ENCODE results near the gene SYNJ2. TPM values are rescaled to one million over a fixed set of nuclear protein-coding genes. Genes with fewer than 3 reads are reported as not detected.

The SYNJ2 gene
- polyA plus RNA-seq, 2 of the 4 experiments (the other 2 are of a cell fraction): 22.3 to 26.5 TPM

GRCh38 chr6:158020272-158020711 lies 38.6 kb downstream of the SYNJ2 start:
- ATAC-seq (no peak), DNase-seq (ENCODE audit: low read depth in 1 of 2, low spot score in 1 of 2) (no peak), FAIRE-seq (no peak)
- Histone ChIP-seq H3K4me2 (no peak overlapping the region), H3K9me3 (no peaks in the 10 kb centered on the region), H3K27ac (peak overlapping the region in 1 of 2 experiments; percentile 32; a peak in 1 of 6 replicates), H3K4me3 (no peak overlapping the region), H3K4me1 (peaks cover 39% of the 10 kb centered on the region)
- 86% methylated on average over 4 of the region's 6 CpGs for WGBS (ENCODE audit: missing lambda C conversion rate)
- TF ChIP-seq KDM5A (IDR thresholded peaks at IDR 0.05) (no peak), MAX (IDR thresholded peaks at IDR 0.05) (no peak), GATA3 (IDR thresholded peaks at IDR 0.05; ENCODE audit: borderline replicate concordance) (no peak), BCL3 (IDR thresholded peaks at IDR 0.05) (no peak), MAFK (IDR thresholded peaks at IDR 0.05; ENCODE audit: partially characterized antibody) (no peak), PBX3 (IDR thresholded peaks at IDR 0.05) (no peak), MYC (IDR thresholded peaks at IDR 0.05; ENCODE audit: borderline replicate concordance, low read length) (no peak), RARB (CRISPR knock-in tag; IDR thresholded peaks at IDR 0.05) (no peak), ELK1 (IDR thresholded peaks at IDR 0.05; ENCODE audit: low read depth, low read length) (no peak), ZC3H11A (IDR thresholded peaks at IDR 0.05) (no peak), HMGXB4 (CRISPR knock-in tag; IDR thresholded peaks at IDR 0.05; ENCODE audit: borderline replicate concordance) (no peak), E2F6 (IDR thresholded peaks at IDR 0.05; ENCODE audit: borderline replicate concordance, low read depth) (no peak)
- POLR2A ChIA-PET: no interaction called here
- CTCF ChIA-PET: no interaction called here

GRCh38 chr6:158020811-158021210 lies 39.1 kb downstream of the SYNJ2 start:
- WGBS (ENCODE audit: missing lambda C conversion rate): 80% methylated on average over 2 of the region's 2 CpGs
- Histone ChIP-seq H3K4me3 (no peak overlapping the region), H3K27ac (peak overlapping the region in 1 of 2 experiments; percentile 65; a peak in 2 of 6 replicates), H3K4me1 (peaks cover 39% of the 10 kb centered on the region), H3K9me3 (no peaks in the 10 kb centered on the region), H3K4me2 (no peak overlapping the region)
- POLR2A ChIA-PET: no interaction called here
- CTCF ChIA-PET: interaction anchor here (1.0 to 2.5 kb wide), 4 partner anchors 9 to 264 kb away, joined by 4 to 10 read pairs (median 6); partner anchors contain the start of gene SYNJ2
- no peak for DNase-seq (ENCODE audit: low read depth in 1 of 2, low spot score in 1 of 2)
- FAIRE-seq: no peak
- no peak for ATAC-seq
- TF ChIP-seq CBX2 (IDR thresholded peaks at IDR 0.05; ENCODE audit: borderline replicate concordance, low read depth): no peak
- no peak for TF ChIP-seq RNF2 (IDR thresholded peaks at IDR 0.05; ENCODE audit: borderline replicate concordance, low read depth)
- TF ChIP-seq REST (IDR thresholded peaks at IDR 0.05): no peak
- no peak for TF ChIP-seq ZSCAN20 (CRISPR knock-in tag; IDR thresholded peaks at IDR 0.05)
- TF ChIP-seq PHF8 (IDR thresholded peaks at IDR 0.05; ENCODE audit: borderline replicate concordance, low read depth): no peak
- TF ChIP-seq BCL3 (IDR thresholded peaks at IDR 0.05): no peak
- TF ChIP-seq FOSB (CRISPR knock-in tag; IDR thresholded peaks at IDR 0.05): no peak
- no peak for TF ChIP-seq PBX3 (IDR thresholded peaks at IDR 0.05)
- TF ChIP-seq ZC3H11A (IDR thresholded peaks at IDR 0.05): no peak
- no peak for TF ChIP-seq HDAC2 (IDR thresholded peaks at IDR 0.05)
- no peak for TF ChIP-seq CTCF (IDR thresholded peaks at IDR 0.05)
- no peak for TF ChIP-seq MAX (IDR thresholded peaks at IDR 0.05)
